Sigmoid colon (tissue), 4 donors: ENCODE measurements around the gene VAX1.

ENCODE experiments used
- POLR2A ChIP-seq, 2 donors: fragments of 450-650 bp; IDR thresholded peaks; one replicate each; pipeline ENCODE4 v1.6.1; 2016; ENCODE audit warnings: antibody characterized with exemption in 2 of 2, mild to moderate bottlenecking in 2 of 2, moderate library complexity in 2 of 2
- POLR2AphosphoS5 ChIP-seq, 4 donors: sonication (generic); formaldehyde crosslinking; IDR thresholded peaks; one replicate each; pipeline ENCODE4 v1.6.1; 2017; ENCODE audit warnings: antibody characterized with exemption in 4 of 4
- TF ChIP-seq, protein P1 (sequence below), 4 experiments: fragments of 450-650 bp in 3 of 4; fragments of 200-600 bp in 1 of 4; IDR thresholded peaks; one replicate each; pipeline ENCODE4 v1.5.1; 2016 to 2019; ENCODE audit warnings: antibody characterized with exemption in 4 of 4, mild to moderate bottlenecking in 3 of 4, moderate library complexity in 2 of 4

DNA sequence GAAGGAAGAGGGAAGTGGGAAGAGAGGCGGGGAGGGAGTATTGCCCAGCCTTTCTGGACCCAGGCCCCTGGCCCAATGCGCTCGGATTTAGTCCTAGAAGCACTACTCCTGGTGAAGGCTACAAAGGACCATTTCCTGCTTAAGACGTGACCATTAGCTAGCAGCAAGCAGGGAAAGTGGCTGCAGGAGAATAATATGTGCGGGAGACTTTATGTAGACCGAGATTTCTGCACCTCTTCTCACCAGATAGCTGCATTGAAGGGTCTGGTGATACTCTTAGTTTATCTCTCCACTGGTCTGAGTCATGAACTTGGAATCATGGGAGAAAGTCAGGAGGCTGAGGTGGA, 3.1 kb downstream of the VAX1 start:
- TF ChIP-seq POLR2A (IDR thresholded peaks at IDR 0.05), result no peak
- TF ChIP-seq POLR2AphosphoS5 (IDR thresholded peaks at IDR 0.05), result no peak
- TF ChIP-seq, protein P1, sequence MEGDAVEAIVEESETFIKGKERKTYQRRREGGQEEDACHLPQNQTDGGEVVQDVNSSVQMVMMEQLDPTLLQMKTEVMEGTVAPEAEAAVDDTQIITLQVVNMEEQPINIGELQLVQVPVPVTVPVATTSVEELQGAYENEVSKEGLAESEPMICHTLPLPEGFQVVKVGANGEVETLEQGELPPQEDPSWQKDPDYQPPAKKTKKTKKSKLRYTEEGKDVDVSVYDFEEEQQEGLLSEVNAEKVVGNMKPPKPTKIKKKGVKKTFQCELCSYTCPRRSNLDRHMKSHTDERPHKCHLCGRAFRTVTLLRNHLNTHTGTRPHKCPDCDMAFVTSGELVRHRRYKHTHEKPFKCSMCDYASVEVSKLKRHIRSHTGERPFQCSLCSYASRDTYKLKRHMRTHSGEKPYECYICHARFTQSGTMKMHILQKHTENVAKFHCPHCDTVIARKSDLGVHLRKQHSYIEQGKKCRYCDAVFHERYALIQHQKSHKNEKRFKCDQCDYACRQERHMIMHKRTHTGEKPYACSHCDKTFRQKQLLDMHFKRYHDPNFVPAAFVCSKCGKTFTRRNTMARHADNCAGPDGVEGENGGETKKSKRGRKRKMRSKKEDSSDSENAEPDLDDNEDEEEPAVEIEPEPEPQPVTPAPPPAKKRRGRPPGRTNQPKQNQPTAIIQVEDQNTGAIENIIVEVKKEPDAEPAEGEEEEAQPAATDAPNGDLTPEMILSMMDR (IDR thresholded peaks at IDR 0.05), result no peak
